HG02981 (cell line): Measurements from ENCODE around the gene DNAAF6.

Source experiments
- ATAC-seq: cut with Tn5 transposase; IDR thresholded peaks from one replicate; pipeline ENCODE4 v1.9.1; 2021; ENCODE audit warnings: mild to moderate bottlenecking, moderate library complexity; ENCODE audit not compliant: unreplicated experiment

The DNAAF6 gene

GRCh38 chrX:107290019-107290418 is 83.6 kb downstream of the DNAAF6 start:
- ATAC-seq = no peak

GRCh38 chrX:107293056-107293455 is 86.6 kb downstream of the DNAAF6 start:
- no peak for ATAC-seq
